Measurements from ENCODE around the gene NELL2. TPM values are rescaled to one million over a fixed set of nuclear protein-coding genes. Genes with fewer than 3 reads are reported as not detected.

The NELL2 gene
- total RNA-seq, 1 experiment from 2014 or later = 1.1 TPM

- Histone ChIP-seq H3K4me2 (ENCODE audit: low read length) (no peak overlapping the region), H3K4me3 (replicated peaks in 1 of 2; ENCODE audit: low read depth in 1 of 2, low read length in 2 of 2) (no peak overlapping the region), H3K27ac (ENCODE audit: low read depth, low read length) (no peak overlapping the region), H3K9me3 (ENCODE audit: control insufficient read depth in 1 of 2, insufficient read depth in 1 of 2, low read depth in 1 of 2, low read length in 2 of 2) (no peaks in the 10 kb centered on the region), H3K9ac (ENCODE audit: low read length) (no peak overlapping the region), H3K4me1 (ENCODE audit: control insufficient read depth in 1 of 2, insufficient read depth in 2 of 2, low read length in 2 of 2) (no peaks in the 10 kb centered on the region), H4K20me1 (ENCODE audit: insufficient read depth) (no peaks in the 10 kb centered on the region), H3K36me3 (ENCODE audit: control insufficient read depth in 1 of 2, insufficient read depth in 2 of 2, low read length in 2 of 2) (no peaks in the 10 kb centered on the region), H3K9me2 (ENCODE audit: insufficient read depth) (no peaks in the 10 kb centered on the region), H3K27me3 (ENCODE audit: insufficient read depth, low read length) (no peaks in the 10 kb centered on the region), H2AFZ (ENCODE audit: low read depth, low read length, poor library complexity, severe bottlenecking) (no peak overlapping the region), H3K79me2 (ENCODE audit: insufficient read depth, low read length) (no peaks in the 10 kb centered on the region)
- DNase-seq (ENCODE audit: low read depth, low spot score) = no peak
- ChIA-PET RAD21 (ENCODE audit: low non-redundant PET in 1 of 2, low total read pairs in 2 of 2, uncharacterized antibody in 2 of 2, unreplicated experiment in 2 of 2) (no interaction called here), CTCF (no interaction called here), POLR2A (no interaction called here)
- TF ChIP-seq REST (IDR thresholded peaks at IDR 0.05; ENCODE audit: low read depth) (no peak), ATF3 (IDR thresholded peaks at IDR 0.05) (no peak), TCF7L2 (IDR thresholded peaks at IDR 0.05; ENCODE audit: borderline replicate concordance, extremely low read depth, insufficient read depth, insufficient read length) (no peak), POLR2A (IDR thresholded peaks at IDR 0.05; ENCODE audit: borderline replicate concordance, extremely low read depth, insufficient read depth, insufficient read length) (no peak), EZH2phosphoT487 (IDR thresholded peaks at IDR 0.05; ENCODE audit: borderline replicate concordance) (no peak), EGR1 (IDR thresholded peaks at IDR 0.05; ENCODE audit: low read depth) (no peak), POLR2AphosphoS5 (IDR thresholded peaks at IDR 0.05; ENCODE audit: low read depth, low read length) (no peak), ZNF274 (IDR thresholded peaks at IDR 0.05; ENCODE audit: low read depth, low read length) (no peak), CBX3 (IDR thresholded peaks at IDR 0.05; ENCODE audit: low read depth) (no peak), JUND (IDR thresholded peaks at IDR 0.05) (no peak), FOSL1 (IDR thresholded peaks at IDR 0.05; ENCODE audit: low read depth) (no peak), YY1 (IDR thresholded peaks at IDR 0.05; ENCODE audit: extremely low read depth, insufficient replicate concordance, low read depth, low read length) (no peak), ZBTB33 (IDR thresholded peaks at IDR 0.05; ENCODE audit: extremely low read depth, insufficient replicate concordance, low read length) (no peak), SIN3A (IDR thresholded peaks at IDR 0.05; ENCODE audit: low read depth) (no peak), ELF1 (IDR thresholded peaks at IDR 0.05; ENCODE audit: borderline replicate concordance, low read depth) (no peak), SP1 (IDR thresholded peaks at IDR 0.05; ENCODE audit: low read depth) (no peak), EZH2 (IDR thresholded peaks at IDR 0.05) (no peak), CTCF (IDR thresholded peaks at IDR 0.05 in 2 of 3, conservative IDR thresholded peaks at IDR 0.05 in 1 of 3; ENCODE audit: borderline replicate concordance in 1 of 3, insufficient read depth in 1 of 3, low read depth in 2 of 3, low read length in 2 of 3) (no peak), RAD21 (IDR thresholded peaks at IDR 0.05; ENCODE audit: low read depth) (no peak)
- no peak for ATAC-seq
- BruUV-seq (replicated peaks) = no TSS peak
- intact Hi-C loops (cut with micrococcal nuclease) = no loop called here
These were observed 45.5 kb downstream of the NELL2 start for GRCh38 chr12:44830566-44831055.

Measured in HCT116 (cell line).